ENCODE data around the gene TRAPPC10.
"Not testable (repeated sequence)": the region's sequence is repeated elsewhere in the genome, so short reads cannot be mapped to it uniquely, and the experiment has no call there.

DNA sequence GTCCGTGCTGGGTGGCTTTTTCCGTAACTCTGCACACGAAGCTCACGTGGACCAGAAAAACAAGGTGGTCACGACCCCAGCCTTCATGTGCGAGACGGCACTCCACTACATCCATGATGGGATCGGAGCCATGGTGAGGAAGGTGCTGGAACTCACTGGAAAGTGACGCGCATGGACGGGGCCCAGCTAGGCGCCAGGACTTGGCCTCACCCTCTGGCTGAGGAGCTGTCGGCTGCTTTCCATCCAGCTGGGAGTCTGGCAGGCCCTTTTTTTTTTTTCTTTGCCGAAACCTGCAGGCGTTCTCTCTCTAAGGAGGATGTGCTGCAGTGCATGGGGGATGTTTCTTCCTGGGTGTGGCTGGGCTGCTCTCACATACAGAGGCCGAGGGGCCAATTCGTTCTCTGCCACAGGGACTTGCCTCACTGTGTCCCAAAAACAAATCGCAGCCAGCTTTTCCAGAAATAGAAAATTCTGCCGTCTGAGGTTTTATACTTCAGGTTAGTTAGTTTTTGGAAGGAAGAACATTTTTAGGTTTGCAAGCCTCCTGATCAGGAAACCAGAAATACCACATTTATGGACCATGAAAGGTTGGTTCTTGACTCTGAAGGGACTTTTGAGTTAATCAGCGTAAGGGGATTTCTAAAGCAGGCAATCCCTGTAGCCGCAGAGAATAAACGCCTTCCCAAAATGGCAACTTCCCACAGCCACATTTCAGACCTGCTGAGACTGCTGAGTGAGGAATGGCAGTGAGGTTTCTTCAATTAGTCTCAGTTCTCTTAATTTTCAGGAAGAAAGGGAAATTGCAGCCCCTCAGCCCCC, 132.9 kb downstream of the TRAPPC10 start:
- TF ChIP-seq CTCF (IDR thresholded peaks at IDR 0.05 in 2 of 3, conservative IDR thresholded peaks at IDR 0.05 in 1 of 3; ENCODE audit: borderline replicate concordance in 1 of 3, insufficient read depth in 1 of 3, low read depth in 2 of 3, low read length in 2 of 3); POLR2AphosphoS5 (IDR thresholded peaks at IDR 0.05; ENCODE audit: low read depth, low read length); POLR2A (IDR thresholded peaks at IDR 0.05; ENCODE audit: borderline replicate concordance, extremely low read depth, insufficient read depth, insufficient read length); EZH2 (IDR thresholded peaks at IDR 0.05); ZFX (IDR thresholded peaks at IDR 0.05); EZH2phosphoT487 (IDR thresholded peaks at IDR 0.05; ENCODE audit: borderline replicate concordance); ATF3 (IDR thresholded peaks at IDR 0.05); SIN3A (IDR thresholded peaks at IDR 0.05; ENCODE audit: low read depth): not testable (repeated sequence)
- TF ChIP-seq, protein P1, sequence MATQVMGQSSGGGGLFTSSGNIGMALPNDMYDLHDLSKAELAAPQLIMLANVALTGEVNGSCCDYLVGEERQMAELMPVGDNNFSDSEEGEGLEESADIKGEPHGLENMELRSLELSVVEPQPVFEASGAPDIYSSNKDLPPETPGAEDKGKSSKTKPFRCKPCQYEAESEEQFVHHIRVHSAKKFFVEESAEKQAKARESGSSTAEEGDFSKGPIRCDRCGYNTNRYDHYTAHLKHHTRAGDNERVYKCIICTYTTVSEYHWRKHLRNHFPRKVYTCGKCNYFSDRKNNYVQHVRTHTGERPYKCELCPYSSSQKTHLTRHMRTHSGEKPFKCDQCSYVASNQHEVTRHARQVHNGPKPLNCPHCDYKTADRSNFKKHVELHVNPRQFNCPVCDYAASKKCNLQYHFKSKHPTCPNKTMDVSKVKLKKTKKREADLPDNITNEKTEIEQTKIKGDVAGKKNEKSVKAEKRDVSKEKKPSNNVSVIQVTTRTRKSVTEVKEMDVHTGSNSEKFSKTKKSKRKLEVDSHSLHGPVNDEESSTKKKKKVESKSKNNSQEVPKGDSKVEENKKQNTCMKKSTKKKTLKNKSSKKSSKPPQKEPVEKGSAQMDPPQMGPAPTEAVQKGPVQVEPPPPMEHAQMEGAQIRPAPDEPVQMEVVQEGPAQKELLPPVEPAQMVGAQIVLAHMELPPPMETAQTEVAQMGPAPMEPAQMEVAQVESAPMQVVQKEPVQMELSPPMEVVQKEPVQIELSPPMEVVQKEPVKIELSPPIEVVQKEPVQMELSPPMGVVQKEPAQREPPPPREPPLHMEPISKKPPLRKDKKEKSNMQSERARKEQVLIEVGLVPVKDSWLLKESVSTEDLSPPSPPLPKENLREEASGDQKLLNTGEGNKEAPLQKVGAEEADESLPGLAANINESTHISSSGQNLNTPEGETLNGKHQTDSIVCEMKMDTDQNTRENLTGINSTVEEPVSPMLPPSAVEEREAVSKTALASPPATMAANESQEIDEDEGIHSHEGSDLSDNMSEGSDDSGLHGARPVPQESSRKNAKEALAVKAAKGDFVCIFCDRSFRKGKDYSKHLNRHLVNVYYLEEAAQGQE (IDR thresholded peaks at IDR 0.05; ENCODE audit: low read depth) = not testable (repeated sequence)
